NCI-H1436 treated with DMSO at 0.1 percent for 48 hours (cell line): ENCODE results near the gene ARPP21.

Experiments
- DNase-seq: peaks from one replicate; lab custom pipeline; 2025; lab: John Stamatoyannopoulos, UW

ARPP21 gene

GRCh38 chr3:35737527-35737926 is 98.2 kb downstream of the ARPP21 start:
- DNase-seq, result no peak

GRCh38 chr3:35737934-35738706 is 98.8 kb downstream of the ARPP21 start:
- no peak for DNase-seq

DNA sequence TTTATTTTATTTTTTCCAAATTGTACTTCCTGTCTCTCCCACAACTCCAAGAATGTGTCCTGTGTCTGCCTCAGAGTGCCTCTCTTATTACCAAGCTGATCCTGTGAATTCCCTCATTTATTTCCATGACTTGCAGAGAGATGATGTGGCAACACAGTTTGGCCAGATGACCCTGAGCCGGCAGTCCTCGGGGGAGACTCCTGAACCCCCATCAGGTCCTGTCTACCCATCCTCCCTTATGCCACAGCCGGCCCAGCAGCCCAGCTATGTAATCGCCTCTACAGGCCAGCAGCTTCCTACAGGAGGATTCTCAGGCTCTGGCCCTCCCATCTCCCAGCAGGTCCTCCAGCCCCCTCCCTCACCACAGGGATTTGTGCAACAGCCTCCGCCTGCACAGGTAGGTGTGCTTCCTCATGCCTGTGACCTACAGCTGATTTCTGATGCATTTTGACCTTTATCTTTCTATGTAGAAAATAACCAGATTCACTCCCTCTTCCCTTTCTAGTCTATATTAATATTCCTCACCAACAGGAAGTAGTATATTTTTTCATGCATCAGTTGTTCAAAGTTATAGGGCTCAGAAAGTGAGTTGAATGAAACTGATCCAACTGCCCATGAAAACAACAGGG is 100.0 kb downstream of the ARPP21 start:
- no peak for DNase-seq

- DNase-seq, result no peak
Measured at GRCh38 chr3:35739964-35740527, 100.7 kb downstream of the ARPP21 start.

- no peak for DNase-seq
Measured at GRCh38 chr3:35743218-35743617, 103.9 kb downstream of the ARPP21 start.

DNA sequence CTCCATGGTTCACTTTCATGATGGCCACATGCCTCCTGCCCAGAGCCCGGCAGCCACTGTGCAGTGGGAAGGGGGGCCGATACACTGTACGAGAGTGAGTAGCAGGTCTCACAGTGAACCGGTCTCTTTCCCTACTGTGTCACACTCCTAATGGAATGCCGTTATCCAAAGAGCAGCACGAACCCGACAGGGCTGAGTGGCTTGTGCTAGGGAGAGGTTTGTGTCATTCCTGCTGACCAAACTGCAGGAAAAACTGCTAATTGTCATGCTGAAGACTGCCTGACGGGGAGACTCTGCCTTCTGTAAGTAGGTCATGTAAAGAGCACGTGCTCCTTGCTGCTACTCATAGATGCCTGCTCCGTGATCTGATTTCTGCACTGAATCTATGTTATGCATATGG is 105.1 kb downstream of the ARPP21 start:
- DNase-seq, result no peak

DNA sequence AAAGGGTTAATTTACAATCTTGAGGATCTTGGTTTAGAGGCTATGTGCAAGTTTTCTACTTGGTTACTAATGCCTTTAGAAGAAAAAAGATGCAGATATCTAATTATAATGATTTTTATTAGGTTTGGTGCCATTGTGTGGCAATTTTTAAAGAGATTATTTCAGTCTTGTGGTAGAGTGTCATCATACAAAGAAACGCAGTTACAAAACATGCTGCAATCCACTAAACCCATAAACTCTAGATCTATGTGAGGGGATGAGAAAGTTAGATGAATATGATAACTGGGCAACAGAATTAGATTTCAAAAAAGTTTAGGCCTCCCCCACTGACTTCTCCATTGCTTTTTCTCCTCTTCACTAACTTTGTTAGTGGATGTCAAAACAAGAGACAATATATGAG is 106.0 kb downstream of the ARPP21 start:
- DNase-seq, result no peak

DNA sequence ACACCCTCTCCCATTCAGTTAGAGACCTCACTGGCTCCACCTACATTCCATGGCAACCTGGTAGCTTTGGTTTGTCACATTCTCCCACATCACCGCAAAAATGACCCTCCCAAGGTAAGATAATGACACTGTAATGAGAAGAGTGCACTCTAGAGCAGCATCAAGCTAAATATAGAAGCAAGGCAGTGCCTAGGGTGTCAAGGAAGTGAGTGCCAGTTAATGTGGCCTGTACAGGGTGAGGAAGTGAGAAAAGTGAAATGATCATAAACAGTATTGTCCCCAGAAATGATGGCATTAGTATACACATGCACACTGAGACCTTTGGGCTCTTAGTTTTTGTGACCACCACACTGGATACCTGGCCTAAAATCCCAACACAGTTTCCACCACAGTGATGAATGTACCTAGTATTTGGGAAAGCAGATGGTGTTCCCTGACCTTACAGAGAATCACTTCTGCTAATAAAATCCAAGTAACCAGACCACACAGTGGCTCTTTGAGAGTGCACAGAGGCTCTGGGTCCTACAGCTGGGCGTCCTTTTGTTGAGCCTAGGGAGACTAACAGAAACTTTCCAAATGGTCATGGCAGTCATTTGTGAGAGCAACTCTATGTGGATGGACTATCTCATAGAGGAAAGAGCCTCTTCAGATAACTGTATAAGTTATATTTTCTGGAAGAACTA is 106.6 kb downstream of the ARPP21 start:
- no peak for DNase-seq

GRCh38 chr3:35746492-35746891 is 107.2 kb downstream of the ARPP21 start:
- no peak for DNase-seq

DNA sequence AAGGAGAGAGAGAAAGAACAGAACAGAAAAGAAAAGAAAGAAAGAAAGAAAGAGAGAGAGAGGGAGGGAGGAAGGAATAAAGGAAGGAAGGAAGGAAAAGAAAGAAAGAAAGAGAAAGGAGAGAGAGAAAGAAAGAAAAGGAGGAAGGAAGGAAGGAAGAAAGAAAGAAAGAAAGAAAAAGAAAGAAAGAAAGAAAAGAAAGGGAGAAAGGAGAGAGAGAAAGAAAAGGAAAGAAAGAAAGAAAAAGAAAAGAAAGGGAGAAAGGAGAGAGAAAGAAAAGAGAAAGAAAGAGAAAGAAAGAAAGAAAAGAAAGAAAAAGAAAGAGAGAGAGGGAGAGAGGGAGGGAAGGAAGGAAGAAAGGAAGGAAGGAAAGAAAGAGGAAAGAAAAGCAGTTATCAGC is 108.8 kb downstream of the ARPP21 start:
- no peak for DNase-seq

DNA sequence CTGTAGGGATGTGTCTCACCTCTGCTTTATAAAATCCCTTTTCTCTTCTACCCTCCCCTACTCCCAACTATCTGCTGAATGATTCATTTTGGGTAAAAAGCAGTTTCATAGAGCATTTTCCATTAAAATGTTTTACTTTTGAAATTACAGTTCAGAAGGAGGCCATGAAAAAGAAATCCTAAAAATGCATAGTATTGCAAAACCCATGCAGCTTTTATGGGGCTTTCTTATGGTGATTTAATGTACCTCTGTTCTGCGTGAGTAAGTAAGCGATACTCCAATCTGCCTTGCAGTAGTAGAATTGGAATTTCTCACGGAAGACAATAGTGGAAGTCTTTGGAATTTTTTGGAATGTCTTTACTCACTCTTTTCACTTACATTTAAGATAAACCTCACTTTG is 111.9 kb downstream of the ARPP21 start:
- no peak for DNase-seq

DNA sequence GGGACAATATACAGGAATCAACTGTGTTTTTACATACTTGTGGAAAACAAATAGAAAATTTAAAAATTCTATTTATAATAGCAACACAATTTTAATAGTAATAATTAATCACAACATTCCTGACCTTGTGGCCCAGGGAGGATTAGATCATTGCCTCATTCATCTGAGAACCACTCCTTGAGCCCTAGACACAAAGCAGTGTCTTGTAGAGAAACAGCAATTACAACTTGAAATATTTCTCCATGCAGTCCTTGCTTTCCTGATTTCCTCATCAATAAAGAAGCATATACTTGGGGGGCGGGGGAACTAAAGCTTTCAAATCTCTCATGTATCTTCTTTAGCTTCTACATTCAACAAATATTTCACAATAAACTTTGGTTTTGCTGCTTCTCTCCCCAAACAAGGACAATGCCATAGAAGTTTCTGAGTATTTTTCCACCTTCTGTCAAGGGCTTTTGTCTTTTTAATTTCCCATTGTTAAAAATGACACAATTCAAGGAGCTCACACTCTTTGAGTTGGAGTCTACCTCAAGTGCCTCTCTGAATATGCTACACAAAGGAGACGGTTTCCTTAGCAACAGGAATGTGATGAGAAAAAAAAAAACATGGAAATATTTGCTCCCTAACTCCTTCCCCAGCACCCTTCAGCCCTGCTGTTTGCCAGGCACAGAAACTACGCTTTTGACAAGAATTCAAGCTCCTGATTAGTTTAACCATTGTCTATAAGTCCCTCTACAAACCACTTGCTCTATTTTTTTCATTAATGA is 118.8 kb downstream of the ARPP21 start:
- no peak for DNase-seq

DNA sequence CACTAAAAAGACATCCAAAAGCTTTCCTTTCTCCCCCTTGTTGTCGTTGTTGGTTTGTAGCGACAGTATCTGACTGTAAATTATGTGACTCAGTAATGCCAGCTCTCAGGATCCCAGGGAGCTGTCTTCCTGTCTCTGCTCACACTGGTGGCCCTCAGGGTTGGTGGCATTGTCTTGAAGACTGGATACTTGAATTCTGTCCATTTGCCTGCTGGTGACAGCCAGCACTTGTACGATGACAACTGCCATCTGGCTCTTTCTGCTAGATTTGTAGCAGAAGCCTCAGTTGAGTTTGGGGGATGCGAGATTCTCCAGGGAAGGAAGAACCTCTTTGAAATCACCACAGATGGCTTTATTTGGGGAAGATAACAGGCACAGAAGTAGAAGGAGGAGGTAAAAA is 120.8 kb downstream of the ARPP21 start:
- no peak for DNase-seq

- no peak for DNase-seq
Measured at GRCh38 chr3:35761311-35761710, 122.0 kb downstream of the ARPP21 start.

DNA sequence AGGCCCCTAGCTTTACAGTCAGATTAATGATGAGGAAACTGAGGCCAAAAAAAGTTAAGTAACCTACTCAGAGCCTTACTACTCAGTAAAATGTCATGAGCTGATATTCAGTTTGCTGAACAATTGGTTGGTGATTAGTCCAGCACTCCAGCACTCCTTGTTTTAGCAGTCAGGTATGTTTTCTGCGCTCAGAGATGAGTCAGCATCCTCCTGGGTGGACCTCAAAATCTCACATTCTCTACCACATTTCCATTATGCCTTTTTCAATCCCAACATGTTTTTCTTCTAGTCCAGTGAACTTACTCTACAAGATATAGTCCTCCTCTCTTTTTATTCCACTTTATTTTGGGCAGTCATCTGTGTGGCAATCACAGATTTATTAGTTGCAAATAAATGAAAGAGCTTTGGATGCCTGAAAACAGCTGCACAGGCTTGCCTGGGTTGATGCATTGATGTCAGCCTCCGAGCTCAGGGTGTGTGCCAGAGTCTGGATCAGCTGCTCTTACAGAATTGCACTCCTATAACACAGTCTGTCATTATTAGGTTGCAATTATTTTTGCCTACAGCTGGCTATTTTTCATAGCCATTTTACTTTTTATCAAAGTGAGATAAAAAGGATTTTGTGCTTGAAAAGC is 133.2 kb downstream of the ARPP21 start:
- DNase-seq, result no peak

DNA sequence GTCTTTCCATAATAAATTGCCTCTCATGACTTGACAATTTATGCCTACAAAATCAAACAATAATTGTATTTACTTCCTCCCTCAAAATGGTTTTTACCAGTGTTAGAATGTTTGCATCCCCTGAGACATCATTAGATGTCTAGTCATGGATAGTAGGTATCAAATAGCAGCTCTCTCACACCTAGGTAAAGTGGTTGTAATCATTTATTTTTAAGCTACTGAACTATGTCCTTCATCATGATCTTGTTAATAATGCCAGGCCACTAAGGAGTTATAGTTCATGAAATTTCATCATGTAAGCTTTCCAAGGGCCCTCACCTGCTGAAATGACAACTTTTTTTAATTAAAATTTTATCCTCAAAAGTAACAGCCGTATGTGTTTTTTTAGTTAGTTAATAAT is 134.1 kb downstream of the ARPP21 start:
- no peak for DNase-seq

DNA sequence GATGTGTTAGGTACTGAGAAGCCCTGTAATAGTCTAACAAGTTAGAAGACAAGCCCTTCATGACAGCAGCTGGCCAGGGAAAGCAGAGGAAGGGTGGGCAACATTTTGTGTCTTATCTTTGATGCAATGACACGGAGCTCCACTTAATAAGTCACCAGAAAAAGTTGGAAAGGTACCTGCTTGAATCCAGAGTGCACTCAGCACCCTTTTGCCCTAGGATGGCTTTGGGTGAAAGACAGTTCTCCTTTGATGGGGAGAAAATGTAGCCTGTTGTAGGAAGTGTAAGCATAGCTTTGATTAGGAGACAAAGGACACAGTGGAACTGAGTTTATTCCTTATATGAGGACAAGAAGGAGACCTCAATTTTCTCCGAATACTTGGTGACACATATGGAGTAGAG is 137.0 kb downstream of the ARPP21 start:
- no peak for DNase-seq

DNA sequence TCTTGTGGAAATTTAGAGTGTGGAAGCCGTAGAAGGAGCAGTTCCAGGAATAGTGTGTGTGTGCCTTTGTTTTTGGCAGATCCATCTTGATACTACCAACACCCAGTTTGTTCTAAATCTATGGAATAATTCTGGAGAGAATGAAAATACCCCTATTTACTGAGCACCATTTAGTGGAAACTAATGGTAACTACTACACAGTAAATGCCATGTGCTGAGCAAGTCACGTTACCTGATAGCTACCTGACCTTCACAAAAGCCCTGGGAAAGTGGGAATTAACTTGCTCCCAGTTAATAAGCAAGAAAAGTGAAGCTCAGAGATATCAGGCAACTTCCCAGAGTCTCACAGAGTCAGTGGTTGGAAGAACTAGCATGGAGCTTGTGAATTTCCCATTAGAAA is 137.7 kb downstream of the ARPP21 start:
- no peak for DNase-seq

GRCh38 chr3:35777563-35778554 is 138.5 kb downstream of the ARPP21 start:
- DNase-seq, result no peak

DNA sequence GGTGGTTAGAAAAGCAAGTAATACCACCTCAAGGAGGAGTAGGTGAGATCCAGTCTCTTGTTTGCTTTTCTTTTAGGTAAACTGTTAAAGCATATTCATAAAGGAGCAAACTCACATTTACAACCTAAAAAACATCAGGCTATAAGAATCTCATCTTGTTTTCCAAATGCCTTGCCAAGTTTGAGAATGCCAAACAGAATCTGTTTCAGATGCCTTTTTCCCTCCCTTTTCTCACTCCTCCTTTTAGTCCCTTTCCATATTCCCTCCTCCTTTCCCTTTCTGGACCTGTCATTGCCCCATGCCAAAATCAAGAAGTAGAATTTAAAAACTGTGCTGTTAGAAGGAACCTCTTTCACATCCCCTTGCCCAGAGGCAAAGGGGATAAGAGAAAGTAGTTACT is 140.3 kb downstream of the ARPP21 start:
- no peak for DNase-seq
